GM23338 (cell line): ENCODE data around the gene ZNF410. TPM values are rescaled to one million over a fixed set of nuclear protein-coding genes. Genes with fewer than 3 reads are reported as not detected.
A peak's percentile ranks its signal among the peaks of the same experiment; 100 is the strongest.
"Not testable (repeated sequence)": the region's sequence is repeated elsewhere in the genome, so short reads cannot be mapped to it uniquely, and the experiment has no call there.

Source experiments
- ATAC-seq: fragments of 200-7000 bp; cut with Tn5 transposase; 3 replicates; pipeline ENCODE4 v1.9.1; 2020
- DNase-seq: peaks from one replicate; pipeline ENCODE4 v3.0.0-alpha.2; 2015; ENCODE audit warnings: low spot score
- H2AFZ ChIP-seq: fragments of 200-600 bp; sonication (generic); 2 replicates; pipeline ENCODE4 v1.8.0; 2016; ENCODE audit warnings: antibody characterized with exemption, mild to moderate bottlenecking, moderate library complexity
- H3F3A ChIP-seq: fragments of 200-600 bp; sonication (generic); replicated peaks from 2 replicates; pipeline ENCODE4 v1.8.0; 2017; ENCODE audit warnings: antibody characterized with exemption, mixed run types, low read depth
- H3K27ac ChIP-seq: fragments of 200-600 bp; sonication (generic); 2 replicates; pipeline ENCODE4 v1.6.1; 2016; ENCODE audit warnings: low read depth
- H3K27me3 ChIP-seq: fragments of 200-600 bp; sonication (generic); 2 replicates; pipeline ENCODE4 v1.8.0; 2016; ENCODE audit warnings: mild to moderate bottlenecking, mixed run types, moderate library complexity; ENCODE audit not compliant: insufficient read depth
- H3K36me3 ChIP-seq: fragments of 200-600 bp; sonication (generic); 2 replicates; pipeline ENCODE4 v1.8.0; 2016; ENCODE audit warnings: mild to moderate bottlenecking; ENCODE audit not compliant: insufficient read depth
- H3K4me1 ChIP-seq: fragments of 200-600 bp; sonication (generic); 2 replicates; pipeline ENCODE4 v1.8.0; 2016; ENCODE audit warnings: mild to moderate bottlenecking, moderate library complexity; ENCODE audit not compliant: insufficient read depth
- H3K4me2 ChIP-seq: fragments of 200-600 bp; sonication (generic); 2 replicates; pipeline ENCODE4 v1.7.1; 2017; ENCODE audit warnings: mixed run types
- H3K4me3 ChIP-seq: fragments of 200-600 bp; sonication (generic); 2 replicates; pipeline ENCODE4 v1.6.1; 2016; ENCODE audit warnings: mixed run types
- H3K79me2 ChIP-seq: fragments of 200-600 bp; sonication (generic); replicated peaks from 2 replicates; pipeline ENCODE4 v1.8.0; 2017; ENCODE audit warnings: mild to moderate bottlenecking; ENCODE audit not compliant: insufficient read depth
- H3K9me2 ChIP-seq: fragments of 200-600 bp; sonication (generic); 2 replicates; pipeline ENCODE4 v1.8.0; 2017; ENCODE audit not compliant: insufficient read depth
- H4K20me1 ChIP-seq: fragments of 200-600 bp; sonication (generic); replicated peaks from 2 replicates; pipeline ENCODE4 v1.8.0; 2017; ENCODE audit warnings: mild to moderate bottlenecking; ENCODE audit not compliant: insufficient read depth
- H3K27ac Mint-ChIP-seq: 2 replicates; pipeline ENCODE4 v1.8.0; 2020; ENCODE audit warnings: inconsistent platforms, mild to moderate bottlenecking, moderate library complexity, mixed read lengths
- H3K27me3 Mint-ChIP-seq: 3 replicates; pipeline ENCODE4 v1.8.0; 2022; ENCODE audit warnings: low read depth, mild to moderate bottlenecking, moderate library complexity, mixed read lengths, inconsistent platforms; ENCODE audit not compliant: insufficient read depth, poor library complexity
- H3K36me3 Mint-ChIP-seq: 3 replicates; pipeline ENCODE4 v1.8.0; 2021; ENCODE audit warnings: low read depth, mild to moderate bottlenecking, inconsistent platforms, moderate library complexity, mixed read lengths
- H3K4me1 Mint-ChIP-seq: 3 replicates; pipeline ENCODE4 v1.8.0; 2020; ENCODE audit warnings: mild to moderate bottlenecking, inconsistent platforms, mixed read lengths
- H3K4me3 Mint-ChIP-seq: 3 replicates; pipeline ENCODE4 v1.8.0; 2021; ENCODE audit warnings: moderate library complexity, mild to moderate bottlenecking, inconsistent platforms, mixed read lengths
- H3K9me3 Mint-ChIP-seq: 3 replicates; pipeline ENCODE4 v1.8.0; 2020; ENCODE audit warnings: moderate library complexity, mild to moderate bottlenecking, inconsistent platforms, mixed read lengths
- ZNF114 ChIP-seq: fragments of 250-450 bp; sonication (Bioruptor Pico); IDR thresholded peaks from 2 replicates; pipeline ENCODE4 v1.5.0; 2020; ENCODE audit warnings: mild to moderate bottlenecking, moderate library complexity
- ZNF462 ChIP-seq: fragments of 250-450 bp; sonication (Bioruptor Pico); IDR thresholded peaks from 2 replicates; pipeline ENCODE4 v1.5.0; 2020; ENCODE audit warnings: mild to moderate bottlenecking, moderate library complexity
- polyA plus RNA-seq: library from polyadenylated mRNA; unstranded; fragments of >200 nt; fragmentation: Nextera tagmentation; extraction: Ambion mirVana; gene quantifications from 2 replicates; pipeline ENCODE4 v1.2.1, GENCODE V29; 2016
- total RNA-seq: library from RNA; depleted of rRNA; stranded (reverse); fragments of >200 nt; shearing (Covaris generic); gene quantifications from 2 replicates; pipeline ENCODE4 v1.2.3, GENCODE V29; 2014

The ZNF410 gene
- total and polyA plus RNA-seq, 2 experiments from 2014 or later: 10.6 to 20.4 TPM

GRCh38 chr14:73865534-73866113, 21.0 kb upstream of the ZNF410 start (continued):
- TF ChIP-seq ZNF462 (CRISPR knock-in tag): no peak

GRCh38 chr14:73869754-73870153, 16.9 kb upstream of the ZNF410 start:
- H3K9me2 ChIP-seq, H3K27ac Mint-ChIP-seq, H3K27me3 Mint-ChIP-seq, DNase-seq, H3K9me3 Mint-ChIP-seq, H3K4me1 ChIP-seq, H3K4me3 Mint-ChIP-seq, H3K4me2 ChIP-seq, H3K4me1 Mint-ChIP-seq, H3K27me3 ChIP-seq, H3K36me3 Mint-ChIP-seq, H3K36me3 ChIP-seq, ATAC-seq, H2AFZ ChIP-seq, H3K27ac ChIP-seq, H3K4me3 ChIP-seq, H3F3A ChIP-seq, H3K79me2 ChIP-seq, H4K20me1 ChIP-seq: not testable (repeated sequence)

GRCh38 chr14:73870525-73871235, 16.0 kb upstream of the ZNF410 start:
- Histone ChIP-seq H2AFZ (no peak overlapping the region), H3K4me3 (no peak overlapping the region), H3K79me2 (no peaks in the 10 kb centered on the region), H3K27me3 (no peaks in the 10 kb centered on the region), H3K27ac (no peak overlapping the region), H3K4me1 (no peaks in the 10 kb centered on the region), H3K36me3 (no peaks in the 10 kb centered on the region; the same call in 1 of the 2 replicates), H3F3A (no peaks in the 10 kb centered on the region), H3K4me2 (no peak overlapping the region), H4K20me1 (no peaks in the 10 kb centered on the region; the same call in 1 of the 2 replicates), H3K9me2 (no peaks in the 10 kb centered on the region)
- no peak overlapping the region for H3K4me3 Mint-ChIP-seq
- H3K36me3 Mint-ChIP-seq: no peaks in the 10 kb centered on the region; the same call in 2 of the 3 replicates
- H3K27ac Mint-ChIP-seq: no peak overlapping the region
- DNase-seq (peak; percentile 62), ATAC-seq (peak; percentile 67)
- H3K9me3 Mint-ChIP-seq: no peaks in the 10 kb centered on the region
- H3K4me1 Mint-ChIP-seq: peaks cover 4% of the 10 kb centered on the region; the same call in 2 of the 3 replicates
- no peaks in the 10 kb centered on the region for H3K27me3 Mint-ChIP-seq
- TF ChIP-seq ZNF114 (CRISPR knock-in tag): no peak
- TF ChIP-seq ZNF462 (CRISPR knock-in tag): no peak
